Left ventricle myocardium inferior (tissue), 1 donor: Measurements from ENCODE around the gene UNK. TPM values are rescaled to one million over a fixed set of nuclear protein-coding genes. Genes with fewer than 3 reads are reported as not detected.
A peak's percentile ranks its signal among the peaks of the same experiment; 100 is the strongest.

Experiments
- DNase-seq: peaks from one replicate; pipeline ENCODE4 v3.0.0-alpha.2; 2020
- H3K27ac ChIP-seq: fragments of 200-600 bp; replicated peaks from 2 replicates; pipeline ENCODE4 v1.8.0; 2021
- H3K27me3 ChIP-seq: fragments of 200-600 bp; 2 replicates; pipeline ENCODE4 v1.8.0; 2021; ENCODE audit warnings: low read depth
- H3K36me3 ChIP-seq: fragments of 200-600 bp; 2 replicates; pipeline ENCODE4 v1.8.0; 2021
- H3K4me1 ChIP-seq: fragments of 200-600 bp; 2 replicates; pipeline ENCODE4 v1.8.0; 2021
- H3K4me3 ChIP-seq: fragments of 200-600 bp; 2 replicates; pipeline ENCODE4 v1.8.0; 2021; ENCODE audit warnings: mild to moderate bottlenecking, moderate library complexity
- H3K9me3 ChIP-seq: fragments of 200-600 bp; replicated peaks from 2 replicates; pipeline ENCODE4 v1.8.0; 2021
- intact Hi-C: fragments of 100-400 bp; cut with micrococcal nuclease; formaldehyde crosslinking; loops from one replicate; pipeline ENCODE4 v1.11.0; 2022
- total RNA-seq: library from RNA; stranded (reverse); fragmentation: NEBNext Ultra II Directional; extraction: Animal tissue kit (Norgen Biotek cat#: 25700); gene quantifications from one replicate; pipeline ENCODE4 v1.2.1, GENCODE V29; 2021
- TF ChIP-seq, protein P1 (sequence below): fragments of 200-600 bp; IDR thresholded peaks from 2 replicates; pipeline ENCODE4 v1.8.0; 2021; ENCODE audit warnings: antibody characterized with exemption, mild to moderate bottlenecking, borderline replicate concordance
- donor health status: DM: no; HTN: yes; CAD: no; lungs with severe emphysema.

UNK gene
- total RNA-seq, 1 donor from 2014 or later = 14.7 TPM

DNA sequence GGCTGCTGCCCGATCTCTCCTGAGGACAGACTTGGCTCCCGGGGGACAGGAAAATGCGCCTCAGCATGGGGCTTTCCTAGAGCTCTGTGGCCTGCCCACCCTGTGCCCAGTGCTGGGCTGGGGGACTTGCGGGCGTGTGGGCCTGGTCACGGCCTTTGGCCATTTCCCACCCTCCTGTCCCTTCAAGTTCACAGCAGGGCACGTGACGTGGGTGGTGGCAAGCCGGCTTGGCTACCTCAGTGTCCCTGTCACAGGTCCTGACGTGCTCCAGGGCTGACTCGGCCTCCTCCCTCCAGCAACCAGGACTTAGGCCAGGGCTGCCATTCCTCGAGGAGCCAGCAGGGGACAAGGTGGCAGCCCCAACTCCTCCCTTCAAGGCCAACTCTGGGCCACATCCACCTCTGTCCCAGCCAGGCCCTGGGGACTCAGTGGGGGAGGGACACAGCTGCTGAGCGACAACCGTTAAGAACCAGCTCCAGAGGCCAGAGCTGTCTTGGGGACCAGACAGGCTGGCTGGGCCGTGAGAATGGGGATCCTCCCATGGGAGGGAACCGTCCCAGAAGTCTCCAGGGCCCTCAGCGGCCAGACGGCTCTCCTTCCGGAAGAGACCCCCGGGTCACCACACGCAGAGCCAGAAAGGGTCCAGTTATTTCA is 60.6 kb downstream of the UNK start:
- Histone ChIP-seq H3K9me3 (no peaks in the 10 kb centered on the region), H3K27ac (peak overlapping the region; percentile 90)
- intact Hi-C loops = no loop called here

DNA sequence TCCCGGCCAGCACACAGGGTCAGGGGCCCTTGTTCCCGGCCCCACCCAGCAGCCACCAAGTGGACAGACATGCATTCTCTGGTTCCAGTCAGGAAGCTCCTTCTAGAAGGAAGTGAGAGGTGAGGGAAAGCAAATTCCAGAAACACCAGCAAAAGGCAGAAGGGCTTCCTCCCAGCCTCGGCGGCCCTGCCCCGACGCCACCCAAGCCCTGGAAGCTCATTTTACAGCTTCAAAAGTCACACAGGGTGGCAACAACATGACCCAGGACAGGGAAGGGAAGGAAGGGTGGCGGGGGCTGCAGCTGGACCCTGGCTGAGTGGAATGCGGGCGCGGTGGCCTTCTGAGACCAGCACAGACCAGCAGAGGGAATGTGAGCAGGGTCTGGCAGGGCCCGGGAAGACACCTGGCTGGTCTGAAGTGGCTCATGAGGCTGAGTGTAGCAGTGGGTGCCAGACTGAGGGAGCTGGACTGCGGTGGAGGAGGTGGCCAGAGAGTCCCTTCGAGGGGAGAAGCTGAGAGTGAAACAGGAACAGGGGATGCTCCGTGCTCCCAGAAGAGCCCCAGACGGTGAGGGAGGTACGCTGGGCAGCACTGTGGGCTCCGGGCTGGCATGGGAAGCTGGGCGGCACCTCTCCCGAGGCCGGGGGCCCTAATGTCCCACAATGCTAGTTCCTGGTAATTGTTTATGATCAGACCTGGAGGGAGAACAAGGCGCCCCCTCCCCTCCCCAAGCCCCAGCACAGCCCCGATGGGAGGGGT is 61.5 kb downstream of the UNK start:
- Histone ChIP-seq H3K27ac (peak overlapping the region; percentile 90), H3K4me3 (peak overlapping the region; percentile 10), H3K9me3 (no peaks in the 10 kb centered on the region), H3K27me3 (no peaks in the 10 kb centered on the region), H3K4me1 (peaks cover 76% of the 10 kb centered on the region), H3K36me3 (peaks cover 53% of the 10 kb centered on the region)
- intact Hi-C loops = no loop called here
- DNase-seq = no peak
- TF ChIP-seq, protein P1, sequence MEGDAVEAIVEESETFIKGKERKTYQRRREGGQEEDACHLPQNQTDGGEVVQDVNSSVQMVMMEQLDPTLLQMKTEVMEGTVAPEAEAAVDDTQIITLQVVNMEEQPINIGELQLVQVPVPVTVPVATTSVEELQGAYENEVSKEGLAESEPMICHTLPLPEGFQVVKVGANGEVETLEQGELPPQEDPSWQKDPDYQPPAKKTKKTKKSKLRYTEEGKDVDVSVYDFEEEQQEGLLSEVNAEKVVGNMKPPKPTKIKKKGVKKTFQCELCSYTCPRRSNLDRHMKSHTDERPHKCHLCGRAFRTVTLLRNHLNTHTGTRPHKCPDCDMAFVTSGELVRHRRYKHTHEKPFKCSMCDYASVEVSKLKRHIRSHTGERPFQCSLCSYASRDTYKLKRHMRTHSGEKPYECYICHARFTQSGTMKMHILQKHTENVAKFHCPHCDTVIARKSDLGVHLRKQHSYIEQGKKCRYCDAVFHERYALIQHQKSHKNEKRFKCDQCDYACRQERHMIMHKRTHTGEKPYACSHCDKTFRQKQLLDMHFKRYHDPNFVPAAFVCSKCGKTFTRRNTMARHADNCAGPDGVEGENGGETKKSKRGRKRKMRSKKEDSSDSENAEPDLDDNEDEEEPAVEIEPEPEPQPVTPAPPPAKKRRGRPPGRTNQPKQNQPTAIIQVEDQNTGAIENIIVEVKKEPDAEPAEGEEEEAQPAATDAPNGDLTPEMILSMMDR = no peak

More for the DNA sequence above, 60.6 kb downstream of the UNK start:
- peaks cover 43% of the 10 kb centered on the region for H3K36me3 ChIP-seq
- H3K4me1 ChIP-seq = peaks cover 66% of the 10 kb centered on the region
- H3K27me3 ChIP-seq = no peaks in the 10 kb centered on the region
- peak overlapping the region; percentile 39 for H3K4me3 ChIP-seq
- TF ChIP-seq, protein P1 = peak; percentile 86
- DNase-seq = peak; percentile 83

DNA sequence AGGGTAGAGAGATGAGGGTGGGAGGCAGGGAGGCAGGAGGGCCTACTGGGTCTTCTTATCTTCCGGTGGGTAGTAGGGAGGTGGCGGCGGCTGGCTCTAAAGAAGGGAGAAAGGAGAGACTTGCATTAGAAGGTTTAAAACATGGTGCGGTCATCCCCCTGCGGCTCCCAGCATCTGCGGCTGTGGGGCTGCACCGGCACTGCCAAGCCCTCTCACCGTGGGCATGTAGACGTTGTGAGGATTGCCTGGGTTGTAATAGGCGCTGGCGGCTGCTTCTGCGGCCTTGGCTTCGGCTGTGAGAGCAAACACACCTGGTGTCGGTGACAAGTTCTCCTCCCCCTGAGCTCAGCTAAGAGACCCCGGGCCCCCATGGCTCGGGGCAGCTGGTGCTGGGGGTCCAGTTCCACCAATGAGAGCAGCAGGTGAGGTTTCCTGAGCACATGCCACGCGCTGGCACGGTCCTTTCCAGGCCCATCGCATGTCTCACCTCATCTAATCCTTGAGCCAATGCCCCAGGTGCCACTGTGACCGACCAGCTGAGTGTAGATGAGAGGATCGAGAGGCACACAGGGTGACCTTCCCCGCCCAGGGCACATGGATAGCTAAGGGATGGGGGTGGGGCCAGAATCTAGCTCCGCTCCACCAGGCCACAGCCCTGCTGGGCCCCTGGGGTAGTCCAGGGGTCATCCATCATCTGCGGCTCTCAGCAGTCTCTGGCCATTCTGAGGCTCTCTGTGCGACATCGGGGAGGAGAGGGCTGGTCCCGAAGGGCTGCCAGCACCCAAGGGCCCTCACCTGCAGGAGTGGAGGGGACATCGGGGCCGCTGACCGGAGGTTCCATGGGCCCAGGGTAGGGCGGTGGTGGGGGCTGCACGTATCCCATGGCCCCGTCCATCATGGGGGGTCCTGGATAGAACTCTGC is 62.3 kb downstream of the UNK start:
- Histone ChIP-seq H3K4me1 (peaks cover 84% of the 10 kb centered on the region), H3K9me3 (no peaks in the 10 kb centered on the region), H3K27me3 (no peaks in the 10 kb centered on the region), H3K27ac (peak overlapping the region; percentile 90), H3K36me3 (peaks cover 61% of the 10 kb centered on the region), H3K4me3 (peak overlapping the region; percentile 10)
- TF ChIP-seq, protein P1 = no peak
- intact Hi-C loops = no loop called here
- DNase-seq = no peak

DNA sequence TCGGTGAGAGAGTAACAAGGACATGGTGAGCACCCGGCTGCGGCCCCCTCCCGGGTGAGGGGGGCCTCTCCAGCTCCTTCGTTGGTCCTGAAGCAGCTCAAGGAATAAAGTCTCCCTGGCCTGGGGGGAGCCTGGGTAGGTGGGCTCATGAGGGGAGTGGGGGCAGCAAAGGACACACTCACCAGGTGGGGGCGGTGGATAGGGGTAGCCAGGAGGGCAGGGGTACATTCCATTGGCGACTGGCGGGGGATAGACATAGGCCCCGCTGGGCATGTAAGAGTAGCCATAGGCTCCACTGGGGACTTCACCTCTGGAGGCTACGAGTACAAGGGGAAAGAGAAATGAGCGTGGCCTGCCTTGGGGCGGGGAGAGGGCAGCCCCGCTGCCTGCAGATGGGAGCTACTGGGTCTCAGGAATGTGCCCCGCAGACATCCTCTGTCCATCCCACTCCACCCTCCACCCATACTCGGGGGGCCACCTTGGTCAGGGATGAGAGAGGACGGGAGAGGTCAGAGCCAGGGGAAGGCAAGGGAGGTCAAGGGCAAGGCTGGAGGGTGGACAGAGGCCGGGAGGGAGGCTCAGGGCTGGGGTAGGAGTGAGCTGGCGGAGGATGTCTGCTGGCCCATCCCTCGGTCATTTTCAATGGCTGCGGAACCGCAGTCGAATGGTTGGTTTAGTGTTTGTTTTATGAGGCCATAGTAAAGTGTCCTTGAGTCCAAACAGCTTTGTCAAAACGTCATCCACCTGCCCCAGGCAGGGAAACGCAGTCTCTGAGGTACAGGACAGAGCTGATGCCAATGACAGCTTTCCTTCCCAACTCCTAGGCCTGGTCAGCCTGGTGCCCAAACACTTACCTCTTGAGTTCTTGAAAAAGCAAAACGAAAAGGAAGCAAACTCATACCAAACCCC is 63.3 kb downstream of the UNK start:
- peaks cover 66% of the 10 kb centered on the region for H3K36me3 ChIP-seq

More for the DNA sequence above, 63.3 kb downstream of the UNK start:
- no peaks in the 10 kb centered on the region for H3K9me3 ChIP-seq
- peak overlapping the region; percentile 90 for H3K27ac ChIP-seq
- TF ChIP-seq, protein P1 = no peak
- DNase-seq = no peak
- peaks cover 93% of the 10 kb centered on the region for H3K4me1 ChIP-seq
- H3K27me3 ChIP-seq = no peaks in the 10 kb centered on the region
- peak overlapping the region; percentile 5 for H3K4me3 ChIP-seq
- intact Hi-C loops = no loop called here
